Measurements from ENCODE around the gene PLLP.
"Not testable (repeated sequence)": the region's sequence is repeated elsewhere in the genome, so short reads cannot be mapped to it uniquely, and the experiment has no call there.

Gene PLLP

DNA sequence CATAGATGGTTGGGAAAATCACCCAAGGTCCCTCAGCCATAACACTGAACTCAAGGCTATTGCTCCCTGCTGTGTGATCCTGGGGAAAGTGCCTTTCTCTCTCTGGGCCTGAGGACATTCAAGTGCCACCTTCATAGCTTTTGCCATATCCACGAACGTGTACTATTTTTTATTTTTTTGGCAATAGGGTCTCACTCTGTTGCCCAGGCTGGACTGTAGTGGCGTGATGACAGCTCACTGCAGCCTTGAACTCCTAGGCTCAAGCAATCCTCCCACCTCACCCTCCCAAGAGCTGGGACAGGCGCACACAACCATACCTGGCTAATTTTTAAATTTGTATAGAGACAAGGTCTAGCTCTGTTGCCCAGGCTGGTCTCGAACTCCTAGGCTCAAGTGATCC lies 10.6 kb downstream of the PLLP start:
- DNase-seq (ENCODE audit: low spot score), result no peak

- DNase-seq (ENCODE audit: low spot score), result no peak
Observed at GRCh38 chr16:57273359-57273758, 11.1 kb downstream of the PLLP start.

- no peak for DNase-seq (ENCODE audit: low spot score)
Observed at GRCh38 chr16:57271867-57272495, 12.5 kb downstream of the PLLP start.

GRCh38 chr16:57271063-57271345 lies 13.5 kb downstream of the PLLP start:
- DNase-seq (ENCODE audit: low spot score), result no peak

GRCh38 chr16:57270221-57271062 lies 14.0 kb downstream of the PLLP start:
- no peak for DNase-seq (ENCODE audit: low spot score)

- DNase-seq (ENCODE audit: low spot score), result no peak
Observed at GRCh38 chr16:57268804-57269800, 15.4 kb downstream of the PLLP start.

DNA sequence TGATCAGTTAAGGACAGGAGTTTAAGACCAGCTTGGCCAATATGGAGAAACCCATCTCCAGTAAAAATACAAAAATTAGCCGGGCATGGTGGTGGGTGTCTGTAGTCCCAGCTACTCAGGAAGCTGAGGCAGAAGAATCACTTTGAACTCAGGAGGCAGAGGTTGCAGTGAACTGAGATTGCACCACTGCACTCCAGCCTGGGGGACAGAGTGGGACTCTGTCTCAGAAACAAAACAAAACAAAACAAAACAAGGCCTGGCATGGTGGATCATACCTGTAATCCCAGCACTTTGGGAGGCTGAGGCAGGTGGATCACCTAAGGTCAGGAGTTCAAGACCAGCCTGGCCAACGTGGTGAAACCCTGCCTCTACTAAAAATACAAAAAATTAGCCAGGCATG lies 17.1 kb downstream of the PLLP start:
- not testable (repeated sequence) for DNase-seq (ENCODE audit: low spot score)

DNA sequence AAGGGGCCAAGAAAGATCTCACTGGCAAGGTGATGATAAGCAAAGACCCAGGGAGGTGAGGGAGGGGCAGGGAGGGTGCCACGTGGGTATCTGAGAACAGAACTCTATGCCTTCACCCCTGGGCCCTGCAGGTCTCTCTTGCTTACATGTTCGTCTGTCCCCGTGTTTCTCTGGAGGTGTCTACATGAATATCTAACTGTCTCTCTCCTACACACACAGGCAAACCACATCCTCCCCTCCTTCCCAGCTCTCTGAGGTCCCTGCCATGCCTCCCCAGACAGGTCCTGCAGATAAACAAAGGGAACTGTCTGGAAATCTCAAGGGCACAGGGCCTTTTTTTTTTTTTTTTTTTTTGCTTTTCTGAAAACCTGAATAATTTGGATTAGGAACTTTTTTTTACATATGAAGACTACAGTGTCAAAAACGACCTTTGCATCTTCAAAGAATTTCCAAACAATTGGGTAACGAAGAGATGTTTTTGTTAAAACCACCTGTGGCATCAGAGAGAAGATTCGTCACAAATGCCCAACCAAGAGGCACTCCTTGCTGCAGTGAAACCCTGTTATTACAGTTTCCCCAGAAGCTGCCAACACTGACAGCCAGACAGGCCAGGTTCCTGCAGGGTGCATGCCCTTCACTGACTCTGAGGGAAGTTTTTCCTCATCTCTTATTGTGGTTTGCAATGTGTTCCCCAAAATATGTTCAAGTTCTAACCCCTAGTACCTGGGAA lies 17.8 kb downstream of the PLLP start:
- DNase-seq (ENCODE audit: low spot score), result no peak

DNA sequence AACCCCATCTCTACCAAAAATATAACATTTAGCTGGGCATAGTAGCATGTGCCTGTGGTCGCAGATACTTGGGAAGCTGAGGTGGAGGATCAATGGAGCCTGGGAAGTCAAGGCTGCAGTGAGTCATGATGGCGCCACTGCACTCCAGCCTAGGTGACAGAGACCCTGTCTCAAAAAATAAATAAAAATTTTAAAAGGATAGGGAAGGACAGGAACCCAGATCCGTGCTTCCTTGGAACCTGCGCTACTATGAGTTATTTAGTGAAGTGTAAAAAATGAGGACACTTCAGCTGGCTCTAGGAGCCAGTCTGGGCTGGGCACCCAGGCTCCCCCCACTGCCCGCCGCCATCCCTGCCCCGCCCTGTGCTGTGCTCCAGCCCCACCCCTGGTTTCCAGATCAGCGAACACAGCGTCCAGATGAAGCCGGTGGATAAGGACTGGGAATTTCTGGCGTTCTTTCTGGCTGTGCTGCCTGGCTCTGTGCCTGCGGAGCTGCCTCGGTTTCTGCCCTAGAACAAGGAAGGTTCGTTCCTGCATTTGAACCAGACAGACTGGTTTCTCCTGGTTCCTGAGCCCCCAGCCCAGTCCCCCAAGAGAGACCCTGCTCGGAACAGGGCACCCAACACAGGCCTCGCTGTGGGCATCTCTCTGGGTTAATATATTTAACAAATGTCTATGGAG lies 18.5 kb downstream of the PLLP start:
- DNase-seq (ENCODE audit: low spot score), result no peak

DNA sequence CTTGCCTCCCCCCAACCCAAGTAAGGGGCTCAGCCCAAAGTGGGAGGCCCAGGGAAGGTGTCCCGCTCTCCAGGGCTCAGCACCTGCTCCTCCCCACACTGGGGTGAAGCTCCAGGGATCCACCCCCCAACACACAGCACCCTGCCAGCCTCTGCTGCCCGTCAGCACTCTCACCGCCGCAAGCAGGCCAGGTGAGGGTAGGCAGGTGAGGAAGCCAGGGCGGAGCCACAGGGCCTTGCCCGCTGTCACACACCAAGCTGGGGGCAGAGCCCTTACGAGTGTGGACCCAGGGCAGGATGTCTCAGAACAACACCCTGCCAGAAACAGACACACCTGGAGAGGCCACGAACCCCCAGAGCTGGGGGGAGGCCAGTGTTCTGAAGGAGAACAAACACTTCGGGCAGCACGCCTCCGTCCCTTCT lies 19.5 kb downstream of the PLLP start:
- DNase-seq (ENCODE audit: low spot score), result no peak

GRCh38 chr16:57264381-57264780 lies 20.1 kb downstream of the PLLP start:
- no peak for DNase-seq (ENCODE audit: low spot score)

GRCh38 chr16:57263541-57264351 lies 20.7 kb downstream of the PLLP start:
- DNase-seq (ENCODE audit: low spot score), result no peak

DNA sequence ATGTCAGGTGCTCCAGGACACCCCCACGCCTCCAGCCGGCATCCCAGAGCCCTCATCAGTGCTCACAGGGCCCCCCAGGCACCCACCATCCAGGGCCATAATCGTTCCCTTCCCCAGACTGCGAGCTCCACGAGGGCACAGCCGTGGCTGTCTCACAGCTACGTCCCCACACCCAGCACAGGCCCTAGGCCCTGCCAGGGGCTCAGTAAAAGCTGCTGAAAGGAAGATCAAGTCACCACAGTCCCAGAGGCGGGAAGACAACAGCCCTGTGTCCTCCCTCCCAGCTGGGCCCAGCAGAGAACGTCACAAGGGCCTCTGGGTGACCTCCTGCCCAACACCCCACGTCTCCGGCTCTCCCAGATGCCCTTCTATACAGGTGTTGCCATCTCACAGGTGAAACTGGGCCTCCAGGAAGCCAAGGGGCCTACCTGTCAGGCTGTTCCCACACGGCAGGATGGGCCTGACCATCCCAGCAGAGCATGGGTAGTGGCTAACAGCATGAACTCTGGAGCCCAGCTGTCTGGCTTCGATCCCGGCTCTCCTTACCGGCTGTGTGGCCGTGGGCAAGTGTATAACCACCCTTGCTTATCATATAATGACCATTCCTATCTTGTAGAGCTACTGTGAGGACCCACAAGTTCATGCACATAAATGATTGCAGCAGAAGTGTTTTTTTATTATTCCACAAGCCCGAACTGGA lies 21.5 kb downstream of the PLLP start:
- no peak for DNase-seq (ENCODE audit: low spot score)

- no peak for DNase-seq (ENCODE audit: low spot score)
Observed at GRCh38 chr16:57261806-57262205, 22.7 kb downstream of the PLLP start.

- no peak for DNase-seq (ENCODE audit: low spot score)
Observed at GRCh38 chr16:57260294-57260929, 24.1 kb downstream of the PLLP start.

DNA sequence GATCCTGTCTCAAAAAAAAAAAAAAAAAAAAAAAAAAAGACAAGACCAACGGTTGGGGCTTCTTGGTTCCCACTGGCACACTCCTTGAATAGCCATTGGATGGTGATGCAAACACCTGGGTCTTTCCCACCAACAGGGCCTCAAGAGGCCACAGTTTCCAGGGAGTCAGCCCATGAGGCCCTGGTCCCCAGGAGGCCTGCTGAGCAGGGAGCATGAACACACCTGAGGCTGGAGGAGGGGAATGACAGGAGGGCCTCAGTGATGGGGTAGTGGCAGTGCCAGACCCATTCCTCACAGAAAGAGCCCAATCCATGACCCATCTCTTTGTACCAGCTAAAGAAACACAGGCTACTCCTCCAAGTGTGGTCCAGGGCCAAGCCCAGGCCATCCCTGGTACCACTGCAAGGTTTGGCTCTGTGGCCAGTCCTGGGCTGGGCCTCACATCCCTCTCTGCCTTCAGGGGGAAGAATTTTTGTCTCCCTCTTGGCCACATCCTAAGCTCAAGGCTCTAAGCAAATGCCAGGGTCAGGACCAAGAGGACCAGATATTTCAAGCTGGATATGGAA lies 25.5 kb downstream of the PLLP start:
- no peak for DNase-seq (ENCODE audit: low spot score)

DNA sequence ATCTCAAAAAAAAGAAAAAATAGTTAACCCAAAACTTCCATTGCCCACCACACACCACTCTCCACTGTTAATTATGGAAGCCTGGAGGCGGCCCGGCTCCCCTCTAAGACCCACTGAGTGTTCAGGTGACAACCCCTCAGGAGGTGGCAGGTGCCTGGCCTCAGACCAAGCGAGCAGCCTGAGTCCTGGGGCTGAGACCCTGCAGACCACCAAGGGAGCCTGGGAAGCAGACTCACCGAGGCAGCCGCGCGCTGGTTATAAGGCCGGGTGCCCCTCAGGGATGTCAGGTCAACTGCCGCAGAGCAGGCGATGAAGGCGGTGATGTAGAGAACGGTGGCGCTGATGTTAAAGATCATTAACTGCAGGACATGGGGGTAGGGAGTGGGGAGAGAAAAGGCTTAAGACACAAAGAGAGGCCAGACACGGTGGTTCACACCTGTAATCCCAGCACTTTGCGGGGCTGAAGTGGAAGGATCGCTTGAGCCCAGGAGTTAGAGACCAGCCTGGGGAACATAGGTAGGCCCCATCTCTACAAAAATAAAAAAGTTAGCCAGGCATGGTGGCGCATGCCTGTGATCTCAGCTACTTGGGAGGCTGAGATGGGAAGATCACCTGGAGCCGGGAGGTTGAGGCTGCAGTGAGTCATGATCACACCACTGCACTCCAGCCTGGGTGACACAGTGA lies 26.1 kb downstream of the PLLP start:
- no peak for DNase-seq (ENCODE audit: low spot score)

- DNase-seq (ENCODE audit: low spot score), result no peak
Observed at GRCh38 chr16:57257455-57258070, 26.9 kb downstream of the PLLP start.

Data from germinal center (tissue), 1 donor.